Measurements from ENCODE around the gene CNTN5.

Gene CNTN5

DNA sequence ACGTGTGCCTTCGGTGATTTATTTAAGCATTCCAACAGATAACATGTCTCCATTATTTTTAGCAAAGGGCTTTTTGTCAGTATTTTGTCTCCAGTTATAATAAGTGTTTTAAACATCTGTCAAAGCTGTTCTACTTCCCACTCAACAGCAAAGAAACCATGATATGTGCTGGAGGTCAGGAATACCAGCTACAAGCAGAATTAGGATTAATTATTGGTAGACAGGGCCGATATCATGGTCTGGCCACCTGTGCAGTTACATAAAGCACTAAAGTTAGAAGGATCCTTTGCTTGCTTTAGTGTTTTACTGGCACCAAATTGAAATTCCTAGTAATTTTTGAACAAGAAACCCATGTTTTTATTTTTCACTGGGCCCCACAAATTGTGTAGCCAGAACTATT is 1075.1 kb downstream of the CNTN5 start:
- H3K4me3 ChIP-seq (ENCODE audit: low read length): no peak overlapping the region
- no peak for TF ChIP-seq CTCF (conservative IDR thresholded peaks at IDR 0.05; ENCODE audit: low read length)
- DNase-seq (ENCODE audit: low read depth): no peak

- no peak for TF ChIP-seq CTCF (conservative IDR thresholded peaks at IDR 0.05; ENCODE audit: low read length)
- H3K4me3 ChIP-seq (ENCODE audit: low read length): no peak overlapping the region
- DNase-seq (ENCODE audit: low read depth): no peak
Observed at GRCh38 chr11:100098560-100098959, 1077.8 kb downstream of the CNTN5 start.

DNA sequence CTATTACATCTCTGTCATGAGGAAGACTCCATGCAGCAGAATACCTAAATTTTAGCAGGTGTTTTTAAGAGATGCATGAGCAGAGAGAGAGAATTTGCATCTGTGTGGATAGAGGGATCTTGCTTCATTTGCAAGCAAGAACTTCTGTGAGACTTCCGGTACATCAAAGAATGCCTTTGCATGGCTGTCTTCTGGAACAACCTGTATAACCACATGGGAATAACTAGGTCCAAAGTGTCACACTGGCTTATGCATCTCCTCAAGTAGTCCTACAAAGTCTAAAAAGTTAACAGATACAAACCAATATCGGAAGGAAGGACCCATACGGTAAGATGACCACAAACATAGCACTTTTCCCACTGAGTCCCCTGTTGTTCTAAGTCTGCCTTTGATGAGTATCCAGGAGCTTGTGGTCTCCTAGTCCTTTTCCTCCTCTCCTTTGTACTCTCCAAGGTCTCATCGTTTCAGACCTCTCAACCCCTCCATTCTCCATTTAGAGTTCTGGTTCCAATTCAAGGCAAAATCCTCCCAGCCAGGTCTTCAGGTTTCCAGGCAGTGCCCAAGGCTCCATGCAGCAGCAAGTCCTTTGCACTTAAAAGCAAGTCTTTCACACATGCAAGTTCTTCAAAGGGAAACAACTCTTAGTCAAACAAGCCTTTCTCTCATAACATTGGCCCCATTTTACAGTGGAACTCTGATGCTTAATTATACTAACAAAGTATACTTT is 1084.7 kb downstream of the CNTN5 start:
- no peak for DNase-seq (ENCODE audit: low read depth)
- no peak for TF ChIP-seq CTCF (conservative IDR thresholded peaks at IDR 0.05; ENCODE audit: low read length)
- H3K4me3 ChIP-seq (ENCODE audit: low read length): no peak overlapping the region

DNA sequence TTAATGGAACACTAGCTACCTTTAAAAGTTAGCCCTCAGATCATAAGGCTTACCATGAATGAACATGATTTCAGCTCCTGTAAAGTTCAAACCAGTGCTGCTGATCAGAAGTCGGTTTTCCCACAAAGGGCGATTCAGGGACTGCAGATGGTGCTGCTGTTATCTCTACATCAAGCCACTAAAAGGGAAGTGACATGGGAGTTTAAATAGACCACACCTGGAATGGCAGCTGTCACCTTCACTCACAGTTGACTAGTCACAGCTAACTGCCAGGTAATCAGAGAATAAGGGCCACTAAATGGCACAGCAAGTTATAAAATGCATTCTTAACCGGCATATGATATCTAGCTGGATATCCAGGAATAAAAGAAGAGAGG is 1085.2 kb downstream of the CNTN5 start:
- H3K4me3 ChIP-seq (ENCODE audit: low read length): no peak overlapping the region
- no peak for TF ChIP-seq CTCF (conservative IDR thresholded peaks at IDR 0.05; ENCODE audit: low read length)
- no peak for DNase-seq (ENCODE audit: low read depth)

- DNase-seq (ENCODE audit: low read depth): no peak
- no peak overlapping the region for H3K4me3 ChIP-seq (ENCODE audit: low read length)
- TF ChIP-seq CTCF (conservative IDR thresholded peaks at IDR 0.05; ENCODE audit: low read length): no peak
Observed at GRCh38 chr11:100119176-100119575, 1098.4 kb downstream of the CNTN5 start.

DNA sequence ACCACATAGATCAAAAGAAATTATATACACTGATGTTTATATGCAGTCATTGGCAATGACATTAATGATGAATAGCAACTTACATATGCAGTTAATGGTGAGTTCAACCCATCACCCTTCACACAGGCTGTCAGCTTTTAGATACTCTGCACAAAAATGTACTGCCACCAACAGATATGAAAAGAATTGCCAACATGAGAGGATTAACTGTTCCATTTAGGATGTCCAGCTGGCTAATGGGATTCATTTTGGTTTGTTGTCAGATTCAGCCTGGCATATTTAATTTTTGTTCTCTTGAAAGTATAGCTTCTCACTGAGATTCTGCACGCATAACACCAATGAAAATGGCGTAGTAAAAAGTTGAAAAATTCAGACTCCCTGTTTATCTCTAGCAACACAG is 1112.4 kb downstream of the CNTN5 start:
- no peak for TF ChIP-seq CTCF (conservative IDR thresholded peaks at IDR 0.05; ENCODE audit: low read length)

DNA sequence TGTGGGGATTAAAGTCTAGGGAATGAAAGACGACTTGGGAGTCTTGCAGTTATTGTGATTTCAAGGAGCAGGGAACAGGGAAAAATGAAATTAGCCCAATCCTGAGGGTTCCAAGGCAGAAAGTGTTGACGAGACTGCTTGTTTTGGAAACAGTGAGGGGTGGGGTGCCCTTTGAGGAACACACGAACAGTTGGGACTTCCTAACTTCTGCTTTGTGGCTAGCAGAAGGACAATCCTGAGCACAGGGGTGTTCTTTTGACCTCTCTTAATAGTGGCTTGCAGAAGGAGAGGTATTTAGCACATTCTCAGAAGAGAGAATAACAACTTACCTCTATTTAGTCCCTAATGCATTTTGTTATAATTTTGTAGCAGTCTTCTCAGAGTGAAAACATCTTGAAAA is 1120.5 kb downstream of the CNTN5 start:
- no peak for TF ChIP-seq CTCF (conservative IDR thresholded peaks at IDR 0.05; ENCODE audit: low read length)
- H3K4me3 ChIP-seq (ENCODE audit: low read length): no peak overlapping the region
- no peak for DNase-seq (ENCODE audit: low read depth)

More for the DNA sequence above, 1112.4 kb downstream of the CNTN5 start:
- H3K4me3 ChIP-seq (ENCODE audit: low read length): no peak overlapping the region
- no peak for DNase-seq (ENCODE audit: low read depth)

Measured in AG10803 (cell line).